GM15510 (cell line): Measurements from ENCODE around the gene SPN.

Source experiments
- POLR2A ChIP-seq: IDR thresholded peaks from 3 replicates; pipeline ENCODE4 v1.6.1; 2011; ENCODE audit warnings: borderline replicate concordance; ENCODE audit not compliant: insufficient read length; ENCODE audit errors: extremely low read depth

The SPN gene

GRCh38 chr16:29663016-29663806 is at the start of gene SPN:
TSS of gene SPN (plus strand) at chr16:29663247. CDS start at chr16:29663729, 482 bp downstream.
- peak; percentile 88 for TF ChIP-seq POLR2A

GRCh38 chr16:29613307-29614057 is 49.6 kb upstream of the SPN start:
- TF ChIP-seq POLR2A, result peak; percentile 96

GRCh38 chr16:29641561-29641960 is 21.5 kb upstream of the SPN start:
- no peak for TF ChIP-seq POLR2A

- TF ChIP-seq POLR2A, result no peak
Measured at GRCh38 chr16:29643596-29643995, 19.5 kb upstream of the SPN start.

- TF ChIP-seq POLR2A, result peak; percentile 24
Measured at GRCh38 chr16:29644338-29644857, 18.6 kb upstream of the SPN start.

- no peak for TF ChIP-seq POLR2A
Measured at GRCh38 chr16:29644973-29645693, 17.9 kb upstream of the SPN start.

GRCh38 chr16:29645694-29646187 is 17.3 kb upstream of the SPN start:
- TF ChIP-seq POLR2A, result no peak

- TF ChIP-seq POLR2A, result no peak
Measured at GRCh38 chr16:29646947-29647346, 16.1 kb upstream of the SPN start.

GRCh38 chr16:29649588-29650494 is 13.2 kb upstream of the SPN start:
- TF ChIP-seq POLR2A, result no peak

GRCh38 chr16:29650771-29651170 is 12.3 kb upstream of the SPN start:
- no peak for TF ChIP-seq POLR2A

GRCh38 chr16:29651774-29652349 is 11.2 kb upstream of the SPN start:
- no peak for TF ChIP-seq POLR2A

- TF ChIP-seq POLR2A, result no peak
Measured at GRCh38 chr16:29653471-29653870, 9.6 kb upstream of the SPN start.
